Measurements from ENCODE around the gene PLPPR2. TPM values are rescaled to one million over a fixed set of nuclear protein-coding genes. Genes with fewer than 3 reads are reported as not detected.
"Not testable (repeated sequence)": the region's sequence is repeated elsewhere in the genome, so short reads cannot be mapped to it uniquely, and the experiment has no call there.

The PLPPR2 gene
- polyA plus RNA-seq, 4 donors = 10.5 to 30.4 (median 17.1) TPM

- DNase-seq (ENCODE audit: low read depth in 4 of 4, low spot score in 3 of 4) = peak; percentile 75 to 84 (median 80)
Measured at GRCh38 chr19:11339254-11340098, 15.8 kb upstream of the PLPPR2 start, which contains the start of gene RAB3D. Gene RAB3D, minus strand, starts transcription at chr19:11339657. Its CDS starts 2,258 bp downstream, at chr19:11337399.

GRCh38 chr19:11340099-11340467 is 15.1 kb upstream of the PLPPR2 start:
- not testable (repeated sequence) for DNase-seq (ENCODE audit: low read depth in 4 of 4, low spot score in 3 of 4)

GRCh38 chr19:11342429-11342828 is 12.8 kb upstream of the PLPPR2 start:
- no peak for DNase-seq (ENCODE audit: low read depth in 4 of 4, low spot score in 3 of 4)

GRCh38 chr19:11345122-11345803 is 10.0 kb upstream of the PLPPR2 start:
- DNase-seq (ENCODE audit: low read depth in 4 of 4, low spot score in 3 of 4) = no peak

GRCh38 chr19:11346104-11346940 is 8.9 kb upstream of the PLPPR2 start, which contains the start of the genes CCDC159 and TMEM205:
Gene CCDC159, plus strand, starts transcription at chr19:11346519. Its CDS starts 88 bp downstream, at chr19:11346607.
Gene TMEM205, minus strand, starts transcription at chr19:11346268. Its CDS starts 649 bp downstream, at chr19:11345619.
- peak; percentile 98 to 99 (median 98) for DNase-seq (ENCODE audit: low read depth in 4 of 4, low spot score in 3 of 4)

- no peak for DNase-seq (ENCODE audit: low read depth in 4 of 4, low spot score in 3 of 4)
Measured at GRCh38 chr19:11347546-11348039, 7.6 kb upstream of the PLPPR2 start.

GRCh38 chr19:11349171-11349570 is 6.1 kb upstream of the PLPPR2 start:
- DNase-seq (ENCODE audit: low read depth in 4 of 4, low spot score in 3 of 4) = no peak

GRCh38 chr19:11354102-11354501 is 1.1 kb upstream of the PLPPR2 start:
- DNase-seq (ENCODE audit: low read depth in 4 of 4, low spot score in 3 of 4) = not testable (repeated sequence)

- DNase-seq (ENCODE audit: low read depth in 4 of 4, low spot score in 3 of 4) = no peak
Measured at GRCh38 chr19:11356074-11356397, 804 bp downstream of the PLPPR2 start.

GRCh38 chr19:11356676-11357550 is 1.7 kb downstream of the PLPPR2 start:
- no peak for DNase-seq (ENCODE audit: low read depth in 4 of 4, low spot score in 3 of 4)

- no peak for DNase-seq (ENCODE audit: low read depth in 4 of 4, low spot score in 3 of 4)
Measured at GRCh38 chr19:11359421-11359820, 4.2 kb downstream of the PLPPR2 start.

- no peak for DNase-seq (ENCODE audit: low read depth in 4 of 4, low spot score in 3 of 4)
Measured at GRCh38 chr19:11361037-11361770, 6.0 kb downstream of the PLPPR2 start.

GRCh38 chr19:11361771-11362731 is 6.8 kb downstream of the PLPPR2 start:
- no peak for DNase-seq (ENCODE audit: low read depth in 4 of 4, low spot score in 3 of 4)

- no peak for DNase-seq (ENCODE audit: low read depth in 4 of 4, low spot score in 3 of 4)
Measured at GRCh38 chr19:11363881-11364280, 8.6 kb downstream of the PLPPR2 start.

- no peak for DNase-seq (ENCODE audit: low read depth in 4 of 4, low spot score in 3 of 4)
Measured at GRCh38 chr19:11364296-11364904, 9.2 kb downstream of the PLPPR2 start.

- DNase-seq (ENCODE audit: low read depth in 4 of 4, low spot score in 3 of 4) = no peak
Measured at GRCh38 chr19:11364935-11365334, 9.7 kb downstream of the PLPPR2 start.

- DNase-seq (ENCODE audit: low read depth in 4 of 4, low spot score in 3 of 4) = no peak
Measured at GRCh38 chr19:11365557-11366117, 10.4 kb downstream of the PLPPR2 start.

All from left renal pelvis (tissue), 4 donors.